Measurements from ENCODE around the gene KIF4B. TPM values are rescaled to one million over a fixed set of nuclear protein-coding genes. Genes with fewer than 3 reads are reported as not detected.

Gene KIF4B
- polyA plus RNA-seq, 1 donor (not counting 4 experiments of a cell fraction or from before 2014, with no cell fraction given) = not detected

DNA sequence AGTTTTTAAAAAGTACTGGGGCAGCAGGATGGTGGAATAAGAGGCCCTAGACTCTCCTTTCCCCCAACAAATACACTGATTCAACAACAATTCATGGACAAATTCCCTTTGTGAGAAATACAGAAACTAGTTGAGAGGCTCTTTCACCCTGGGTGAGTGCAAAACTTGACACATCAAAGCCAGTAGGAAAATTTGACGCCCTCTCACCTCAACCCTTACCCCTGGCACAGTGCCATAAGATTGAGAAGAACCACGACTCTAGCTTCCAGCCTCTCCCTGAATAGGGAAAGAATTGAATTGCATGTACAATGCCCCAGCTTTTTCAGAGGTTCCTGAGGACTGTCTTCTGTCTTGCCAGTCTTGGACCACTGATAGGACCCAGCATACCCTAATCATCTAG is 12.3 kb downstream of the KIF4B start:
- H4K20me1 ChIP-seq (ENCODE audit: control insufficient read depth, extremely low read depth, insufficient read depth, low read length) = no peaks in the 10 kb centered on the region

DNA sequence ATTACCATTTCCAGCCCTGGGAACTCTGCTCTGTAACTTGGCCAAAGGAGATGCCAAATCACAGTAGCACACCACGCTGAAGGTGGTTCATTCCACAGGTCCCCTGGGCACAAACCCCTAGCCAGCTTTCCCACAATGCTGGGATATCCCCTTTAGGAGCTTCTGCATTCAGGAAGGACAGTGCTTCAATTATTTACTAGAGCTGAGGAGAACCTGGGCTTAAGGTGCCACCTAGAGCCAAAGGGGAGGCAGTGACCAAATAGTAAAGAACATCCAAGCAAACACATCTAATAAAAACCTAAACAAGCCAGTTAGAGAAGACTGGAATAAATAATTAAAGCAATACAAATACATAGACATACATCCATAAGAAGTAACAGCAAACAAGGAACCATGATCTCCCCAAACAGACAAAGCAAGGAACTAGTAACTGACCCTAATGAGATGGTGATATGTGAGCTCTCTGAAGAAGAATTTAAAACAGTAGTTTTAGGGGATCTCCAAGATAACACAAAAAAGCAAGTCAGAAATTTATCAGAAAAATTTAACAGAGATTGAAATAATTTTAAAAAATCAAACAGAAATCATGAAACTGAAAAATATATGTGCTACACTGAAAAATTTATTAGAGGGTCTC is 14.6 kb downstream of the KIF4B start:
- Histone ChIP-seq H3K9me1 (ENCODE audit: control insufficient read depth, extremely low read depth, insufficient read depth, low read length) (no peaks in the 10 kb centered on the region), H3K27me3 (ENCODE audit: control insufficient read depth, extremely low read depth, insufficient read depth, low read length) (no peaks in the 10 kb centered on the region), H3K4me1 (ENCODE audit: control insufficient read depth, extremely low read depth, insufficient read depth, low read length) (no peaks in the 10 kb centered on the region), H3K4me3 (ENCODE audit: control insufficient read depth in 2 of 3, extremely low read depth in 1 of 3, insufficient read depth in 2 of 3, low read depth in 1 of 3, low read length in 3 of 3) (no peak overlapping the region), H3K36me3 (ENCODE audit: control insufficient read depth in 2 of 2, extremely low read depth in 1 of 2, insufficient read depth in 2 of 2, low read length in 2 of 2) (no peaks in the 10 kb centered on the region), H2AFZ (ENCODE audit: control insufficient read depth, low read length) (no peak overlapping the region), H3K79me2 (ENCODE audit: control insufficient read depth, insufficient read depth, low read length) (no peaks in the 10 kb centered on the region), H3K27ac (ENCODE audit: control insufficient read depth, insufficient read depth, low read length) (no peak overlapping the region), H3K9ac (ENCODE audit: control insufficient read depth, extremely low read depth, insufficient read depth, low read length) (no peak overlapping the region), H3K4me2 (ENCODE audit: control insufficient read depth, extremely low read depth, insufficient read depth, low read depth, low read length) (no peak overlapping the region), H3K9me3 (ENCODE audit: control insufficient read depth, low read depth, low read length) (no peaks in the 10 kb centered on the region), H4K20me1 (ENCODE audit: control insufficient read depth, extremely low read depth, insufficient read depth, low read length) (no peaks in the 10 kb centered on the region)
- DNase-seq (ENCODE audit: low read depth, low spot score) = no peak
- TF ChIP-seq, protein P1, sequence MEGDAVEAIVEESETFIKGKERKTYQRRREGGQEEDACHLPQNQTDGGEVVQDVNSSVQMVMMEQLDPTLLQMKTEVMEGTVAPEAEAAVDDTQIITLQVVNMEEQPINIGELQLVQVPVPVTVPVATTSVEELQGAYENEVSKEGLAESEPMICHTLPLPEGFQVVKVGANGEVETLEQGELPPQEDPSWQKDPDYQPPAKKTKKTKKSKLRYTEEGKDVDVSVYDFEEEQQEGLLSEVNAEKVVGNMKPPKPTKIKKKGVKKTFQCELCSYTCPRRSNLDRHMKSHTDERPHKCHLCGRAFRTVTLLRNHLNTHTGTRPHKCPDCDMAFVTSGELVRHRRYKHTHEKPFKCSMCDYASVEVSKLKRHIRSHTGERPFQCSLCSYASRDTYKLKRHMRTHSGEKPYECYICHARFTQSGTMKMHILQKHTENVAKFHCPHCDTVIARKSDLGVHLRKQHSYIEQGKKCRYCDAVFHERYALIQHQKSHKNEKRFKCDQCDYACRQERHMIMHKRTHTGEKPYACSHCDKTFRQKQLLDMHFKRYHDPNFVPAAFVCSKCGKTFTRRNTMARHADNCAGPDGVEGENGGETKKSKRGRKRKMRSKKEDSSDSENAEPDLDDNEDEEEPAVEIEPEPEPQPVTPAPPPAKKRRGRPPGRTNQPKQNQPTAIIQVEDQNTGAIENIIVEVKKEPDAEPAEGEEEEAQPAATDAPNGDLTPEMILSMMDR (optimal IDR thresholded peaks at IDR 0.05 in 1 of 3, IDR thresholded peaks at IDR 0.05 in 1 of 3, conservative IDR thresholded peaks at IDR 0.05 in 1 of 3; ENCODE audit: extremely low read depth in 1 of 3, insufficient read depth in 2 of 3, low read length in 3 of 3) = peak; percentile 34 to 55 (median 45)
- TF ChIP-seq EZH2 (IDR thresholded peaks at IDR 0.05; ENCODE audit: low read length) = no peak
- FAIRE-seq = no peak
- dilution Hi-C loops (cut with MboI; ENCODE audit: extremely low pct_ligation_motif_present, low sequenced_read_pairs) = no loop called here

More for the DNA sequence above, 12.3 kb downstream of the KIF4B start:
- H3K9me3 ChIP-seq (ENCODE audit: control insufficient read depth, low read depth, low read length) = no peaks in the 10 kb centered on the region
- DNase-seq (ENCODE audit: low read depth, low spot score) (no peak), FAIRE-seq (no peak)
- TF ChIP-seq, protein P1 (optimal IDR thresholded peaks at IDR 0.05 in 1 of 3, IDR thresholded peaks at IDR 0.05 in 1 of 3, conservative IDR thresholded peaks at IDR 0.05 in 1 of 3; ENCODE audit: extremely low read depth in 1 of 3, insufficient read depth in 2 of 3, low read length in 3 of 3) = no peak
- TF ChIP-seq EZH2 (IDR thresholded peaks at IDR 0.05; ENCODE audit: low read length) = no peak
- H3K4me2 ChIP-seq (ENCODE audit: control insufficient read depth, extremely low read depth, insufficient read depth, low read depth, low read length) = no peak overlapping the region
- H3K36me3 ChIP-seq (ENCODE audit: control insufficient read depth in 2 of 2, extremely low read depth in 1 of 2, insufficient read depth in 2 of 2, low read length in 2 of 2) = no peaks in the 10 kb centered on the region
- H3K4me1 ChIP-seq (ENCODE audit: control insufficient read depth, extremely low read depth, insufficient read depth, low read length) = no peaks in the 10 kb centered on the region
- dilution Hi-C loops (cut with MboI; ENCODE audit: extremely low pct_ligation_motif_present, low sequenced_read_pairs) = no loop called here
- no peak overlapping the region for H3K9ac ChIP-seq (ENCODE audit: control insufficient read depth, extremely low read depth, insufficient read depth, low read length)
- H3K79me2 ChIP-seq (ENCODE audit: control insufficient read depth, insufficient read depth, low read length) = no peaks in the 10 kb centered on the region
- H3K27me3 ChIP-seq (ENCODE audit: control insufficient read depth, extremely low read depth, insufficient read depth, low read length) = no peaks in the 10 kb centered on the region
- H2AFZ ChIP-seq (ENCODE audit: control insufficient read depth, low read length) = no peak overlapping the region
- H3K4me3 ChIP-seq (ENCODE audit: control insufficient read depth in 2 of 3, extremely low read depth in 1 of 3, insufficient read depth in 2 of 3, low read depth in 1 of 3, low read length in 3 of 3) = no peak overlapping the region
- H3K9me1 ChIP-seq (ENCODE audit: control insufficient read depth, extremely low read depth, insufficient read depth, low read length) = no peaks in the 10 kb centered on the region
- no peak overlapping the region for H3K27ac ChIP-seq (ENCODE audit: control insufficient read depth, insufficient read depth, low read length)

All from keratinocyte (primary cell).